ENCODE measurements around the gene TOMM40.
"Not testable (repeated sequence)": the region's sequence is repeated elsewhere in the genome, so short reads cannot be mapped to it uniquely, and the experiment has no call there.

TOMM40 gene

DNA sequence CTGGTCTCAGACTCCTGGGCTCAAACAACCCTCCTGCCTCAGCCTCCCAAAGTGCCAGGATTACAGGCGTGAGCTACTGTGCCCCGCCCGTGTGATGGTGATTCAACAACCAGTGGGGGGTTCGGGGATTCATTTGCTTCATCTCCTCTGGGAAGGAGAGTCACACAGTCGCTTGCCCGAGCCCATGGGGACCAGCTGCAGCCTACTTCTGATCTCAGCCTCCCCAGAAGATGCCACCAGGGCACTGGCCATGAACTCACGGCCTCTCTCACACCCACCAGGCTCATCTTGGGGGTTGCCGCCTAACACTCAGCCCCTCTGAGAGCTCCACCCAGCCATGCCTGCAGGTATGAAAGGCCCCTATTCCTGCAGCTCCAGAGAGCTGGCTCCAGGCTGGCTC, 6.8 kb downstream of the TOMM40 start:
- DNase-seq = no peak
- TF ChIP-seq POLR2A (IDR thresholded peaks at IDR 0.05; ENCODE audit: low read length) (no peak), GATA1 (IDR thresholded peaks at IDR 0.05; ENCODE audit: low read depth, low read length) (no peak)

GRCh38 chr19:44900328-44901244, 9.5 kb downstream of the TOMM40 start:
- no peak for DNase-seq
- no peak for TF ChIP-seq POLR2A (IDR thresholded peaks at IDR 0.05; ENCODE audit: low read length)
- TF ChIP-seq GATA1 (IDR thresholded peaks at IDR 0.05; ENCODE audit: low read depth, low read length) = no peak

DNA sequence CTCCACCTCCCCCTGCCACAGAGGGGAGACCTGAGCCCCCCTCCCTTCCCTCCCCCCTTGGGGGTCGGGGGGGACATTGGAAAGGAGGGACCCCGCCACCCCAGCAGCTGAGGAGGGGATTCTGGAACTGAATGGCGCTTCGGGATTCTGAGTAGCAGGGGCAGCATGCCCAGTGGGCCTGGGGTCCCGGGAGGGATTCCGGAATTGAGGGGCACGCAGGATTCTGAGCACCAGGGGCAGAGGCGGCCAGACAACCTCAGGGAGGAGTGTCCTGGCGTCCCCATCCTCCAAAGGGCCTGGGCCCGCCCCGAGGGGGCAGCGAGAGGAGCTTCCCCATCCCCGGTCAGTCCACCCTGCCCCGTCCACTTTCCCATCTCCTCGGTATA, 12.2 kb downstream of the TOMM40 start:
- no peak for DNase-seq
- TF ChIP-seq POLR2A (IDR thresholded peaks at IDR 0.05; ENCODE audit: low read length) (no peak), GATA1 (IDR thresholded peaks at IDR 0.05; ENCODE audit: low read depth, low read length) (no peak)

GRCh38 chr19:44903602-44904425, 12.8 kb downstream of the TOMM40 start:
- DNase-seq = peak; percentile 77 to 87
- TF ChIP-seq GATA1 (IDR thresholded peaks at IDR 0.05; ENCODE audit: low read depth, low read length) = no peak
- TF ChIP-seq POLR2A (IDR thresholded peaks at IDR 0.05; ENCODE audit: low read length) = peak; percentile 30

DNA sequence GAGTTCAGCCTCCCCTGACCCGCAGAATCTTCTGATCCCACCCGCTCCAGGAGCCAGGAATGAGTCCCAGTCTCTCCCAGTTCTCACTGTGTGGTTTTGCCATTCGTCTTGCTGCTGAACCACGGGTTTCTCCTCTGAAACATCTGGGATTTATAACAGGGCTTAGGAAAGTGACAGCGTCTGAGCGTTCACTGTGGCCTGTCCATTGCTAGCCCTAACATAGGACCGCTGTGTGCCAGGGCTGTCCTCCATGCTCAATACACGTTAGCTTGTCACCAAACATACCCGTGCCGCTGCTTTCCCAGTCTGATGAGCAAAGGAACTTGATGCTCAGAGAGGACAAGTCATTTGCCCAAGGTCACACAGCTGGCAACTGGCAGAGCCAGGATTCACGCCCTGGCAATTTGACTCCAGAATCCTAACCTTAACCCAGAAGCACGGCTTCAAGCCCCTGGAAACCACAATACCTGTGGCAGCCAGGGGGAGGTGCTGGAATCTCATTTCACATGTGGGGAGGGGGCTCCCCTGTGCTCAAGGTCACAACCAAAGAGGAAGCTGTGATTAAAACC, 13.5 kb downstream of the TOMM40 start:
- TF ChIP-seq POLR2A (IDR thresholded peaks at IDR 0.05; ENCODE audit: low read length) (peak; percentile 30), GATA1 (IDR thresholded peaks at IDR 0.05; ENCODE audit: low read depth, low read length) (no peak)
- no peak for DNase-seq

GRCh38 chr19:44905437-44906160, 14.5 kb downstream of the TOMM40 start, which contains the start of gene APOE:
Gene APOE, plus strand, starts transcription at chr19:44905796. Its CDS starts 829 bp downstream, at chr19:44906625.
- TF ChIP-seq GATA1 (IDR thresholded peaks at IDR 0.05; ENCODE audit: low read depth, low read length) (no peak), POLR2A (IDR thresholded peaks at IDR 0.05; ENCODE audit: low read length) (peak; percentile 3)
- DNase-seq = peak in 1 of 2 experiments; percentile 39

- DNase-seq = no peak
- TF ChIP-seq GATA1 (IDR thresholded peaks at IDR 0.05; ENCODE audit: low read depth, low read length) = no peak
- no peak for TF ChIP-seq POLR2A (IDR thresholded peaks at IDR 0.05; ENCODE audit: low read length)
Observed at GRCh38 chr19:44907613-44908012, 16.6 kb downstream of the TOMM40 start.

DNA sequence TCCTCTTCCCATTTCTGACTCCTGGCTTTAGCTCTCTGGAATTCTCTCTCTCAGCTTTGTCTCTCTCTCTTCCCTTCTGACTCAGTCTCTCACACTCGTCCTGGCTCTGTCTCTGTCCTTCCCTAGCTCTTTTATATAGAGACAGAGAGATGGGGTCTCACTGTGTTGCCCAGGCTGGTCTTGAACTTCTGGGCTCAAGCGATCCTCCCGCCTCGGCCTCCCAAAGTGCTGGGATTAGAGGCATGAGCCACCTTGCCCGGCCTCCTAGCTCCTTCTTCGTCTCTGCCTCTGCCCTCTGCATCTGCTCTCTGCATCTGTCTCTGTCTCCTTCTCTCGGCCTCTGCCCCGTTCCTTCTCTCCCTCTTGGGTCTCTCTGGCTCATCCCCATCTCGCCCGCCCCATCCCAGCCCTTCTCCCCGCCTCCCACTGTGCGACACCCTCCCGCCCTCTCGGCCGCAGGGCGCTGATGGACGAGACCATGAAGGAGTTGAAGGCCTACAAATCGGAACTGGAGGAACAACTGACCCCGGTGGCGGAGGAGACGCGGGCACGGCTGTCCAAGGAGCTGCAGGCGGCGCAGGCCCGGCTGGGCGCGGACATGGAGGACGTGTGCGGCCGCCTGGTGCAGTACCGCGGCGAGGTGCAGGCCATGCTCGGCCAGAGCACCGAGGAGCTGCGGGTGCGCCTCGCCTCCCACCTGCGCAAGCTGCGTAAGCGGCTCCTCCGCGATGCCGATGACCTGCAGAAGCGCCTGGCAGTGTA, 17.2 kb downstream of the TOMM40 start:
- no peak for TF ChIP-seq GATA1 (IDR thresholded peaks at IDR 0.05; ENCODE audit: low read depth, low read length)
- TF ChIP-seq POLR2A (IDR thresholded peaks at IDR 0.05; ENCODE audit: low read length) = no peak
- no peak for DNase-seq

DNA sequence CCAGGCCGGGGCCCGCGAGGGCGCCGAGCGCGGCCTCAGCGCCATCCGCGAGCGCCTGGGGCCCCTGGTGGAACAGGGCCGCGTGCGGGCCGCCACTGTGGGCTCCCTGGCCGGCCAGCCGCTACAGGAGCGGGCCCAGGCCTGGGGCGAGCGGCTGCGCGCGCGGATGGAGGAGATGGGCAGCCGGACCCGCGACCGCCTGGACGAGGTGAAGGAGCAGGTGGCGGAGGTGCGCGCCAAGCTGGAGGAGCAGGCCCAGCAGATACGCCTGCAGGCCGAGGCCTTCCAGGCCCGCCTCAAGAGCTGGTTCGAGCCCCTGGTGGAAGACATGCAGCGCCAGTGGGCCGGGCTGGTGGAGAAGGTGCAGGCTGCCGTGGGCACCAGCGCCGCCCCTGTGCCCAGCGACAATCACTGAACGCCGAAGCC, 17.8 kb downstream of the TOMM40 start:
- no peak for TF ChIP-seq GATA1 (IDR thresholded peaks at IDR 0.05; ENCODE audit: low read depth, low read length)
- TF ChIP-seq POLR2A (IDR thresholded peaks at IDR 0.05; ENCODE audit: low read length) = no peak
- DNase-seq = no peak

- TF ChIP-seq POLR2A (IDR thresholded peaks at IDR 0.05; ENCODE audit: low read length) (no peak), GATA1 (IDR thresholded peaks at IDR 0.05; ENCODE audit: low read depth, low read length) (no peak)
- peak; percentile 61 to 80 for DNase-seq
Observed at GRCh38 chr19:44909775-44910174, 18.7 kb downstream of the TOMM40 start.

GRCh38 chr19:44911896-44912295, 20.8 kb downstream of the TOMM40 start:
- not testable (repeated sequence) for DNase-seq

GRCh38 chr19:44912854-44913253, 21.8 kb downstream of the TOMM40 start:
- TF ChIP-seq GATA1 (IDR thresholded peaks at IDR 0.05; ENCODE audit: low read depth, low read length) (no peak), POLR2A (IDR thresholded peaks at IDR 0.05; ENCODE audit: low read length) (no peak)
- peak; percentile 56 to 75 for DNase-seq

DNA sequence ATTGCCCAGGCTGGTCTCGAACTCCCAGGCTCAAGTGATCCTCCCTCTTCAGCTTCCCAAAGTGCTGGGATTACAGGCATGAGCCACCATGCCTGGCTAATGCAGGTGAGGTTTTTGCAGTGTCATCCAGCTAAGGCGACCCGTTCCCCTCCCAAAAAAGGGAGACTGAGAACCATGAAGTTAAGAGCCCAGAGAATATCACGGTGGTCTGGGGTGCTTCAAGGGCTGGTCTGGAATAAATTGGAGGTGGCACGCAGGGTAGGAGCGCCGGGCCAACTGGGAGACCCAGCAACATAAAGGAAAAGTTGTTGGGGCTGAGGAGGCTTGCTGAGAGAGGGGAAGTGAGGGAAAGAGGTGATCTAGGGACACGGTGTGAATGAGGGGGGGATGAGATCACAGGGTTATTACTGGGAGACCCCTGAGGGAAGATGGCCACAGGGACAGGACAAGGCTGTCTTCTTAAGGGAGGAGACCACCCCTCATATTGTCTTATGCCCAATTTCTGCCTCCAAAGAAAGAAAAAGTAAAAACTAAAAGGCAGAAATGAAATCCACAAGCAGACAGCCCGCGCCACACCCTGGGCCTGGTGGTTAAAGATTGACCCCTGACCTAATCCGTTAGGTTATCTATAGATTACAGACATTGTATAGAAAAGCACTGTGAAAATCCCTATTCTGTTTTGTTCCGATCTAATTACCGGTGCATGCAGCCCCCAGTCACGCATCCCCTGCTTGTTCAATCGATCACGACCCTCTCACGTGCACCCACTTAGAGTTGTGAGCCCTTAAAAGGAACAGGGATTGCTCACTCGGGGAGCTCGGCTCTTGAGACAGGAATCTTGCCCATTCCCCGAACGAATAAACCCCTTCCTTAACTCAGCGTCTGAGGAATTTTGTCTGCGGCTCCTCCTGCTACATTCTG, 22.7 kb downstream of the TOMM40 start:
- peak; percentile 77 to 87 for DNase-seq

DNA sequence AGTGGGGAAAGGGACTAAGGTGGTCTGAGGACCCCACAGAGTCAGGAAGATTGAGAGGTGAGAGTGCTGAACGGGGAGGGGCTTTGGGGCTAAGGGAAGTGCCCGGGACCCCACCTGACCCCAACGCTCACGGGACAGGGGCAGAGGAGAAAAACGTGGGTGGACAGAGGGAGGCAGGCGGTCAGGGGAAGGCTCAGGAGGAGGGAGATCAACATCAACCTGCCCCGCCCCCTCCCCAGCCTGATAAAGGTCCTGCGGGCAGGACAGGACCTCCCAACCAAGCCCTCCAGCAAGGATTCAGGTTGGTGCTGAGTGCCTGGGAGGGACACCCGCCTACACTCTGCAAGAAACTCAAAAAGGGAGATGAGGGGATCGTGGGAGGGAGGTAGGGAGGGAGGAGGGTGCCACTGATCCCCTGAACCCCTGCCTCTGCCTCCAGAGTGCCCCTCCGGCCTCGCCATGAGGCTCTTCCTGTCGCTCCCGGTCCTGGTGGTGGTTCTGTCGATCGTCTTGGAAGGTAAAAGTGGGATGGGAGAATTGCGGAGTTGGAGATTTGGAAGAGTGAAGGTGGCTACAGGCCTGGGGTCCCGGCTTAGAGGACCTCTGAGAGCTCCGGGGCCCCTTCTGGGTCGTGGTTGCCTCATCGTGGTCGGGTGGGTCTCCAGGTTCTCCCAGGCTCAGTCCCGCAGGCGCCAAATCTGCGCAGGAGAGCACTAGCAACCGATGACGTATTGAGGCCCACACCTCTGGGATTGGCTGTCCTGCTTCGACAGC, 23.6 kb downstream of the TOMM40 start, which contains the start of gene APOC1:
Gene APOC1 (plus strand): TSS at position 176 of the 774 bp plus-strand sequence. CDS start 284 bp downstream, at position 460.
- peak; percentile 85 to 90 for DNase-seq

All from erythroblast (primary cell).